ENCODE results near the gene TINCR. TPM values are rescaled to one million over a fixed set of nuclear protein-coding genes. Genes with fewer than 3 reads are reported as not detected.

TINCR gene
- polyA plus RNA-seq, 4 donors = 0.09 to 1.3 (median 1.1) TPM

DNA sequence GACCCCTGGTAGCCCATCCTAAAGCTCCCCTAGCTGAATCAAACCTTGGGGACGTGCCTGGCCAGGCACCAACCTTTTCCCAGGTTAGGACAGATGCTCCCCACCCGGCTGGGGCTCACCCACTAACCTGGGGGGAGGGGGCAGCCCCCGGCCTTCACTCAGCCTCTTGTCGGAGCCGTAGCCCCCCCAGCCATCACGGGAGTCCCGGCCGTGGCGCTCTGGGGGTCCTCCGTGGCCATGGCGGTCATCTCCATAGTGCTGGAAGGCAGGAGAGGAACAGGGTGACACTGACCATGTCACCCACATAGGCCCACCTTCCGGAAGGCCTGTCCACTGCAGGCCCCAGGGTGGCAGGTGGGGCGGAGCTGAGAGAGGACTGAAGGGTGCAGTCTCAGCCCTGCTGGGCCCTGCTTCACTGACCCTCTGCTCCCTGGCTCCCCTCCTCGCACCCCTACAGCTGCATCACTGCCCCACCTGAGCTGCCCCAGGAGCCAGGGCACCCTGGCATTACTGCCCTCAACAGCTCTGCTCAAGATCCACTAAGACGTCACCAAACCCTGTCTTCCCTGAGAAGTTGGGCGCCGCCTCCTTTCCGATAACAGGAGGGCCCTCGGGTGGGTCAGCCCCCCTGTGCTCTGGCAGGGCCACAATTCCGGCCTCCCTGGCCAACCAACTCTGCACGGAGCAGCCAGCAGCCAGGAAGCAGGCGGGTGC is 22.6 kb upstream of the TINCR start:
- DNase-seq (ENCODE audit: low read depth in 4 of 4, low spot score in 3 of 4) = no peak

DNA sequence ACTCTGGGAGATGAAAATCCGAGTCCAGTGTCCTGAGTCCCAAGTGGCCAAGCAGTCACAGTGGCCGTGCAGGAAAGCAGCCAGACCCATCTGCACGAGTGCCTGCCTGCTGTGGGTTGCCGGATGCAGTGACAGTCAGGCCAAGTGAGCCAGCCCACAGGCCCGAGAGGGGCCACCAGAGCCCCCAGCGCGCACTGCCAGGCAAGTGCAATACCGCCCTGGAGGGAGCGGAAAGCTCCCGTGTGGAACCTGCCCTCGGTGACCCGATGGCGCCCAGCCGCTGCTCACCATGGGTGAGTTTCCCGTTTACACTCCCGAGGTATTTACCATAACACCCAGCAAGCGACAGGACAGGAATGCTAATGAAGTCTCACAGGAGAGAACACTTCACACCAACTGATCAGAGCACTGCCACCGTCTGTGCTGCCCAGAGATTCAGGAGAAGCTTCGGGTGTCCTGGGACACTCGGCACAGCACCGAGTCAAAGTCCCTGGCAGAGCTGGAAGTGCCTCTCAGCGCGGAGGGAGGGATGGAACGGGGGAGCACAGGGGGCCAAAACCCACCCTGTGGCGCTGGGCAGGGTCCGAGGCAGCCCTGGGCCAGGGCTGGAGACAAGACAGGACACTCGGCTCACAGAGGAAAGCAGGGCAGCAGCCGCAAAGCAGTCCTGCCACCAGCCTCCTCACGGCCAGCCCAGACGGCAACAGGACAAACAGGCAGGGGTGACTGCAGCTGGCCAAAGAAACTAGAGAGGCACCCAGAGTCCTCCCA is 21.3 kb upstream of the TINCR start:
- no peak for DNase-seq (ENCODE audit: low read depth in 4 of 4, low spot score in 3 of 4)

DNA sequence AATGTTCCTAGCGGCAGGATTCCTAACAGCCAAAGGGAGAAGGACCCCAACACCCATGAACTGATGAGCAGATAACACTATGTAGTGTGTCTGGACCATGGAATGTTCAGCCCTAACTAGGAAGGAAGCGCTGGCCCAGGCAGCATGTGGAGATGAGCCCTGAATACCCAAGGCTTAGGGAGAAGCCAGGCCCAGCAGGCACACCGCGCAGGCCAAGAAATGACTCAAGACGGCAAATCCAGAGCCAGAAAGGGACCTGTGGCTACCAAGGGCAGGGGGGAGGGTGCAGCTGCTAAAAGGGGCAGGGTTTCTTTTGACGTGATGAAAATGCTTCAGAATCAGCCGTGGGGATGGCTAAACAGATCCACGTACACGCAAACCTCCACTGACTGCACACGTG is 20.7 kb upstream of the TINCR start:
- no peak for DNase-seq (ENCODE audit: low read depth in 4 of 4, low spot score in 3 of 4)

DNA sequence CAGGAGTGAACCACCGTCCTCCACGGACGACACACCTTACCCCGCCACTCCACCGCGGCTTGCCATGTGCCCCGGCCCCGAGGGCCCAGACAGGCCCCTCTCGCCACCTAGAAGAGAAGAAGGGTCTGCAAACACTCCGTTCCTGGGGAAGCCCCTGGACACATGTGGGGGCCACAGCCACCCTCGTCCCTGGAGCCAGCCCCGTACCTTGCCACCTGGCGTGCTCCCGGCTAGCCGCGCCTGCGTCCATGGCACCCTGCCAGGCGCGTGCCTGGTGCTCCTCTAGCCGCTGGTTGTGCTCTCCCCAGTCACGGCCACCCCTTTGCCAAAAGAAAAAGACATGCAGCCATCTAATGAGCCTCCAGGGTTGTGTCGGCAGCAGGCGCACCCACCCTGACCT is 19.9 kb upstream of the TINCR start:
- DNase-seq (ENCODE audit: low read depth in 4 of 4, low spot score in 3 of 4) = no peak

DNA sequence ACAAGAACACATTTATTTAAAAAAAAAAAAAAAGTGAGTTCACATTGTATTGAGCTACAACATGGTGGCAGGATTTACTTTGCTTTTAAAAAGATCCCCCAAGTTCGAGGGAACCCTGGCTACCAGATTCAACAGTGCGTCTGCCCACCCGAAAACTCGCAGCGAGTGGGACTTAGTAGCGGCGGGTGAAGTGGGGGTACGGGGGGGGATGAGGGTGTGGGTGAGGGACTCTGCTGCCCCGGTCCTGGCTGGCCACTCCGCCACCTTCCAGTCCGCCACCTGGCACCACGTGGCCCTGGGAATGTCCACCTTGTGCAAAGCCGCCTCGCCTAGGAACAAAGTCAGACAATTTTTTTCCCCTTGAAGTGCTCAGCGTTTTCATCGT is 19.3 kb upstream of the TINCR start:
- no peak for DNase-seq (ENCODE audit: low read depth in 4 of 4, low spot score in 3 of 4)

DNA sequence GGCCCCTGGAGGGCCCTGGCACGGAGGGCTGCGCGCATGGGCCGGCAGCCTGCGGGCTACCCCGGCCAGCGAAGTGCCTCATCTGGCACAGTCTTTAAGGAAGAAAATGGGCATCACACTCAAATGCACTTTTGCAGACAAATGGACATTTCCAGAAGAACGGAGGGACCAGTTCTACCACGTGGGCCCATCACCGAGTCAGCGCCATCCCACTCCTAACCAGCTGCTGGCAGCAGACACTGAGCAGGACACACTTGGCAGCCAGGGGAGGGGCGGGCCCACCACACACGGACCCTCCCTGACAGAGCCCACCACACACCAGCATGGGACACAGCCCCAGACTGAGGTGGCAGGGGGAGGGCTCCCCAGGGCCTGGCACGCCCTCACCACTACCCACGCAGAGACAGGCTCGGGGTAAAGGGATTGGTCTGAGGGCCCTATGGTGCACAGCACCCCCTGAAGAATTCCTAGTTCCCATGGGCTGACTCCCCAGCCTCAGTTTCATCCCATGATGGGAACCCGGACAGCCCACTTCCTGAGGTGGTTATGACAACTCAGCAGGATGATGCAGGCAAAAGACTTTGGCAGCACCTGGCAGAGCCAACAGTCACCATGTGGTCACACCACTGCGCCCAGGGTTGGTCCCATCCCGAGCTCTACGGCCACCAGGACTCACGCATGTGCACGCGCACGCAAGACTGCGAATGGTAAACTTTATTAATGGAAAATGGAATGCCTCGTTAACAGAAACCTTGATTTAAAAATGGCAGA is 18.7 kb upstream of the TINCR start:
- no peak for DNase-seq (ENCODE audit: low read depth in 4 of 4, low spot score in 3 of 4)

DNA sequence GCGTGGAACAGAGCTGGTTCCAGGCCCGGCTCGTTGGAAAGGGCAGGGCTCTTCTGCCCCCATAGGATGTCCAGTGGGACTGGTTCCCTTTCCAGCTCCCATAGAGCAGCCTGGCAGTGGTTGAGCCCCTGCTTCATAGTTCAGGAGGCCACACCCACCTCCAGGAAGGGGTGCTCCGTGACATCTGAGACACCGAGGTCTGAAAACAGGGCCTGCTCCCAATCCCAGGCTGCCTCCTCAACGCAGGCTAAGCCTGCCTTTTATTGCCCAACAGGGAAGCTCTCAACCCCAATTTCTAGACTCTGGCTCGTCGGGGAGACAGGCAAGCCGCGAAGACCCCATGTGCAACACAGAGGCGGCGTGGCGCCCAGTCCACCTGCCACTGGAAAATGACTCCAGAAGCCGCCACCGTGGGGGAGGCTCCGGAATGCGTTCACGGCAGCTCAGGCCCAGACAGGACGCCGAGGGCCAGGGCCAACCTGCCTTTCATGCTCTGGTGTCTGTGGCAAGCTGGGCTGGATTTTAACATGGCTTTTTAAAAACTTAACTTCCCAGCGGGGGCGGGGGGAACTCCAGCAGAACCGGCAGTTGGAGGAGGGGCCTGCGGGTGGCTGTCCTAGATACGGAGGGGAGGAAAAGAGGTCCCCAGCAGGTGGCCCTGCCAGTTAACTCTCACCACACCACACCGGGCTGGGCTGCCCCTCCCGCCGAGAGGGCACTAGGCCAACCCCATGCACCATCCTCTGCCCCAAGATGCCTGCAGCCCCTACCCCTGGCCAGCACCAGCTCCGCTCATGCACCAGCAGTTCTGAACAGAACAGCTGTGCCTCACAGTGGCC is 17.9 kb upstream of the TINCR start:
- peak in 1 of 4 donors; percentile 48 for DNase-seq (ENCODE audit: low read depth in 4 of 4, low spot score in 3 of 4)

DNA sequence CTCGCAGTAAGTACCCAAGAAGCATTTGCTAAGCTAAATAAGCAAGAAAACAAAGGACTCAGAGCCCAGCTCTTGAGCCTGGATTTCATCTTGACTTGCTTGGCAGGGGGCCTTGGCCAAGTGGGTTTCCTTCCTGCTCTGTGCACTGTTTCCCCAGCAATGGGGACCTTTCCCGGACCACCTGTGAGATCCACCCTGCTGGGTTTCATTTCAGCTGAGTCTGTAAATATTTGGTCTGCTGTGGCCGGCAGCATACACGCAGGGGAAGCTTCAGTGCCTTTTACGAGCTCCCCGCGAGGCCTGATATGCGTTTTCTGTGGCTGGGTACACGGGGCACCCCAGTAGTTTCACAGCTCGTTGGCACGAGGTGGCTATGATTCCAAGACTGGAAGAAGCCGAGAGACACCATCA is 12.4 kb upstream of the TINCR start:
- no peak for DNase-seq (ENCODE audit: low read depth in 4 of 4, low spot score in 3 of 4)

DNA sequence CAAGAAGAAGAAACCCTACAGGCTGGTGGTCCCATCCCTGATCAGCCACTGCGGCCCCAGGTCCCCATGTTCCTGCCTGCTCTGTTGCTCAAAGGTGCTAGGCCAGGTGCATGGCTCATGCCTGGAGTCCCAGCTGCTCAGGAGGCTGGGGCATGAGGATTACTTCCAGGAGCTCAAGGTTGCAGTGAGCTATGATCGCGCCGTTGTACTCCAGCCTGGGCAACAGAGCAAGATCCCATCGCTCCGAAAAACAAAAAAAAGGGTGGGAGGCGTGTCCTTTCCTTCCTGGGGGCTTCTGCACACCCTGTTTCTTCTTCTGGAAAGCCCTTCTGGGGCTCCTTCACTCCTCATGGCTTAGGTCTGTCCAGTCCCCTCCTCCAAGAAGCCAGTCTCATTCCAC is 11.9 kb upstream of the TINCR start:
- no peak for DNase-seq (ENCODE audit: low read depth in 4 of 4, low spot score in 3 of 4)

DNA sequence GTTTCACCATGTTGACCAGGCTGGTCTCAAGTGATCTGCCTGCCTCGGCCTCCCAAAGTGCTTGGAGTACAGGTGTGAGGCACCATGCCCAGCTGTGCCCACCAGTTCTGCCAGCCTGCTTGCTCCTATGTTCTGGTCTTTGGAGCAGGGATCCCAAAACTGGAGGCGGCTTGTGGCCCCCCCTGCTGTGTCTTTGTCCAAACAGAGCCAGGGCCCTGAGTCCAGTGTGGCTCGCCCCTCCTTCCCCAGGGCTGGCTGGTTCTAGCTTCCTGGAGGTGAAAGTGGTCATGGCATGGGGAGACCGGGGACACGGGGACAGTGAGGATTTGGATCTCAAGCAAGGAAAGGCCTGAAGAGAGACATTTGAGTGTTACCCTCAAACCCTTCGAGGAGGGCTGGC is 11.5 kb upstream of the TINCR start:
- DNase-seq (ENCODE audit: low read depth in 4 of 4, low spot score in 3 of 4) = no peak

DNA sequence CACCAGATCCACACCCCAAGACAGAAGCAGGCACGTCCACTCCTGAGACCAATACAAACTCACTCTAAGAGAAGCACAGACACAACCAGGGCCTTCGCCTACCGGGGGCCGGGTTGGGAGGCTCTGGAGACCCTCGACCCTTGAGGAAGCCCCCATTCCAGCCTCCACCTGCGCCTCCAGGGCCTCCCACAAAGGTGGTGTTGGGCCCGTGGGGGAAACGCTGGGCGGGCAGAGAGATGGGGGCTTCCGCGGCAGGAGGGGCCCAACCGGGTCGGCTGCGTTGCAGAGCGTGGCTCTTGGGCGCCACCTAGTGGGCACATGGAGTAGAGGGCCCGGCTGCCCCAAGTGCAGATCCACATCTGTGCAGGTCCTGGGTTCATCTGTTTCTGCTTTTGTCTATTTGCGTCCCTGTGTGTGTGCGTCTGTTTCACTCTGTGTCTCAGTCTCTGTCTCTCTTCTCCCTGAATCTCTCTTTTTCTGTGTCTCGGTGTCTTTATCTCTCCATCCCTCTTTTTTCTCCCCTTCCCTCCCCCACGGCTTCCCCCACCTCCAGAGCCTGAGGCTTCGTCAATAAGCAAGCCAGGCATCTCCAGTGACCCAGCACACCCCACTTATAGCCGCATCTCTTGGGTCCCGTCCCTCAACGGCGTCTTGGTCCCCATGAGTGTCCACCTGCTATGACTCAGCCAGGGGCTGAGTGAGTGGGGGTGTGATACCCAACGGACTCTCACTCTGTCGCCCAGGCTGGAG is 10.5 kb upstream of the TINCR start:
- DNase-seq (ENCODE audit: low read depth in 4 of 4, low spot score in 3 of 4) = no peak

DNA sequence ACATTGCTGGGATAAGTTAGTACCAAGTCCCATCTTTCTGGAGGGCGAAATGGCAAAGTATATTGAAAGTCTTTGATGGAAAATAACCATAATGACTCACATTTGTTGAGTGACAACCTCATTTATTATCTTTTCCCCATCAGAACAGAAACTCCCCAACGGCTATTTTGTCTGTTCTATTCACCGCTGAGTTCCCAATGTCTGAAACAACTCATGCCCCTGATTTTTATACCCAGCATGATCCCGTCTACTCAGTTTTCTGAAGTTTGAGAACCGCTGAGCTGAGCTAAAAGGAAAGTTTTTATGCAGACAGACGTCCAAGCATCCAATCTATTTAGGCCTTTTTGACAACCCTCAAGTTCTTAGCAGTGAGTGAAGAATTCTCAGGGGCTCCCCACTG is 7.8 kb upstream of the TINCR start:
- no peak for DNase-seq (ENCODE audit: low read depth in 4 of 4, low spot score in 3 of 4)

DNA sequence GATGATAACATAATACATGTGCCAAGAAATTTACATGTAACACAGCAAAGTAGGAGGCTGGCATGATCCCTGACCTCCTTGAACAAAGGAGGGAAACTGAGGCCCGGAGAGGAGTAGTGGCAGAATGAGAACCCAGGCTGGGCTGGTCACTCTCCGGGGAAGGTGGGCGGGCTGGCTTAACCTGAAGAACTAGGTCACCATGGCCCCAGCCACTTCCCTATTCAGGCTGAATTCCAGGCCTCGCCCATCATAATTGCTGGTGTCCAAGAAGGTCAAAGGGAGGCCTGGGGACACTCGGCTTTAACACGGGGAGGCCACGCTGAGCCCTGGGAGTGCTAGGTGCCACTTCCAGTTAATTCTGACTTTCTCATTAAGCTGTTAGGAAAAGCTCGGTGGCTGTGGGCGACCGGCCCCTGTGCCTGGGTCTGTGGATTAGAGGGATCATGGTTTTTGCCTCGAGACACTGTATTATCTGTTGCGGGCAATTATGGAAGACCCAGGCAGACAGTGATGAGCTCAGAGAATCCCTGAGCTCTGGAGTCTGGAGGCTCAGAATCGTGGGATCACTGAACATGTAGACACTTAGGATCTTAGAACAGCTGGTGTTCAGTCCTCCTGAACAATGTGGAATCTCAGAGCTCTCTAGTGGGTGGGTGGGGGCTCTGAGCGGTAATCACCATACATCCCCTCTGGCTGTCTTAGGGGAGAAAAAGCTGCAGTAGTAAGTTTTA is 5.0 kb upstream of the TINCR start:
- DNase-seq (ENCODE audit: low read depth in 4 of 4, low spot score in 3 of 4) = no peak

DNA sequence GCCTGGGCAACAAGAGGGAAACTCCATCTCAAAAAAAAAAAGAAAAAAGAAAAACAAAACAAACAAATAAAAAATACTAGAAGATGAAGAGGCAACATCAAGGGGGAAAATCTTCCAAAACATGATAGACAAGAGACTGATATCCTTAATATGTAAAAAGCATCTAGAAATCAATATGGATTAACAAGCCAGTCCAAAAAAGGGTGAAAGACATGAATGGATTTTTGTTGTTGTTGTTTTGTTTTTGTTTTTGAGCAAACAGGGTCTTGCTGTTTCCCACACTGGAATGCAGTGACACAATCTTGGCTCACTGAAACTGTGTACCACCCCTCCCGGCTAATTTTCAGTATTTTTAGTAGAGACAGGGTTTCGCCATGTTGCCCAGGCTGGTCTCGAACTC is 4.0 kb upstream of the TINCR start:
- DNase-seq (ENCODE audit: low read depth in 4 of 4, low spot score in 3 of 4) = no peak

DNA sequence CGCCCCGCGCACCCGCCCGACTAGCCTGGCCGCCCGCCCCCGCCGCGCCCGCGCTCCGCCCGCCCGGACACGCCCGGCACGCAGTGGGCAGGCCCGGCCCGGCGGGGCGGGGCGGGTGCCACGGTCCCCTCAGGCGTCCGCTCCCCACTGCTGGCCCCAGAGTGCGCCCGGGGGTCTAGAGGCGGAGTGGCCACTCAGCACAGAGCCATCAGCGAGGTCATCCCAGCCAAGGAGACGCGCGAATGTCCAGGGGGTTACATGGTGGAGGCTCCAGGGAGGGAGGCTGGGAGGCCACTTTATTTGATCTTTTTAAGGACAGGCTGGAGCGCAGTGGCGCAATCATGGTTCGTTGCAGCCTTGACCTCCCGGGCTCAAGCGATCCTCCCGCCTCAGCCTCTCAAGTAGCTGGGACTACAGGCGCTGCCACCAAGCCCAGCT is 236 bp upstream of the TINCR start:
- no peak for DNase-seq (ENCODE audit: low read depth in 4 of 4, low spot score in 3 of 4)

DNA sequence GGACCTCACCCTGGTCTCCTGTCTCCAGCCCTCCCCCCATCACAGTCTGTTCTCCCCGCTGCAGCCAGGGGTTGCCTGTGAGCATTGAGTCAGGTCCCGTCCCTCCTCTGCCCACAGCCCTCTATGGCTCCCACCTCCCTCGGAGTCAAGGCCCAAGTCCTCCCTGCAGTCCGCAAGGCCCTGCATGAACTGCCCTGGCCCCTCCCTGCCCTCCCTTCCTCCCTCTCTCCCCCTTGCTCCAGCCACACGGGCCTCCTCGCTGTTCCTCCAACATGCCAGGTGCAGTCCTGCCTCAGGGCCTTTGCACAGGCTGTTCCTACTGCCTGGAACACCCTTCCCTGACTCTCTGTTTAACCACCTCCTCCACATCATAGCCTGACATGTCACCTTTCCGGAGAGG is 2.8 kb downstream of the TINCR start:
- DNase-seq (ENCODE audit: low read depth in 4 of 4, low spot score in 3 of 4) = no peak

DNA sequence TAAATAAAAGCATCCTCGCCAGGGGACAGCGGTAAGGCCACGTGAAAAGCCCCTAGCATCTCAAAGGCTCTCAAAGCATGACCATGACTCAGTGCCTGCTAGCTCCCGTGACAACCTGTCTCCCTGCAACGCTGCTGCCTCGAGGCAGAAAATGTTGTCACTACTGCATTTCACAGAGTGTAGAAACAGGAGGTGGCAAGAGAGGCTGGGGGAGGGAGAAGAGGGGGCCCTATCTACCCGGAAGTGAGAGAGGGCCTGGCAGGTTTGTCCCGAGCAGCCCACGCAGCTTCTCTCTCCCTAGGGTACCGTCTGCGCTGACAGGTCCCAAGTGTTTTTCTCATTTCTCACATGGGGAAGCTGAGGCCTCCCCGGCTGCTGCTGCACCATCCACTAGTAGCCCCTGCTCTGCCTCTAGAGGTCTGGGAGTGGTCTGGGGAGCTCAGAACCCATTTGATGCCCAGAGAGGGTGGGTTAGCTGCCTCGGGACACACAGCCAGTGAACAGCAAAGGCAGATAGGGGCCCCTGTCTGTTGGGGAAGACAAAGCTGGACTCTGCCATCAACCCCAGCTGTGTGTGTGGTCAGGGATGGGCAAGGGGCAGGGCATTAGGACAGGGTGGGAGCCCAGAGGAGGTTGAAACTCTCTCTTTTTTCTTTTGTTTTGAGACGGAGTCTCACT is 3.7 kb downstream of the TINCR start:
- no peak for DNase-seq (ENCODE audit: low read depth in 4 of 4, low spot score in 3 of 4)

DNA sequence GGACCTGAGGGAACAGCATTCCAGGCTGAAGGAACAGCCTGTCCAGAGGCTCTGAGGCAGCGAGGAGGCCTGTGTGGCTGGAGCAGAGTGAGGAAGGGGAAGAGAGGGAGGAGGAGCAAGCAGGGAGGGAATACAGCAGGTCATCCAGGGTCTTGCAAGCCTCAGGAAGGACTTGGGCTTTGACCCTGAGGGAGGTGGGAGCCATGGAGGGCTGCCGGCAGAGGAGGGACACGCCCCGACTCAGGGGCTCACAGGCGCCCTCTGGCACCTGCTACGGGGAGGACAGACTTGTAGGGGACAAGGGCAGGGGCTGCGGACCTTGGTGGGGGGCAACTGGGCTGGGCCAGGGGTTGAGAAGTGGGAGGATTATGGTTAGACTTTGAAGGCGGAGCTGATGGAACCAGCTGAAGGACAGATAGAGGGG is 4.7 kb downstream of the TINCR start:
- DNase-seq (ENCODE audit: low read depth in 4 of 4, low spot score in 3 of 4) = no peak

DNA sequence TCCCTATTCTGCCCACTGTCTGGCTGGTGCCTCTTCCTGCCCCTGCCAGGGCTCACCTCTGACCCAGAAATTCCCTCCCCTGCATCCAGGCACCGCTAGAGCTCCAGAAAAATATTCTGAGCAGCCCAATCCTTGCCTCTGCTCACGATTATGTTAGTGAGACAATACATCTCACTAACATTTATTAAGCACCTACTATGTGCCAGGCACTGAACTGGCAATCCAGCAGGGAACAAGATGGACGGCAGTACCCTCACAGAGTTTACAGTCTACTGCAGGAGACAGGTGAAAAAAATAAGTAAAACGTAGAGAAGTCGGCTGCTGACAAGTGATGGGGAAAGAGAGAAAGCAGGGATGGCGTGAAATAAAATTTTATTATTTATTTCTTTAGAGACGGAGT is 5.5 kb downstream of the TINCR start:
- no peak for DNase-seq (ENCODE audit: low read depth in 4 of 4, low spot score in 3 of 4)
